ENCODE data around the gene CCDC9.

The CCDC9 gene

GRCh38 chr19:47255879-47256692 lies at the start of gene CCDC9:
Gene CCDC9 (plus strand): TSS chr19:47256525. CDS start chr19:47258401, 1,876 bp downstream.
- Histone ChIP-seq H3K36me3 (replicated peaks) (peaks cover 13% of the 10 kb centered on the region), H3K27ac (peak within 1 kb of the TSS; percentile 95), H3K27me3 (replicated peaks) (no peaks in the 10 kb centered on the region), H3K4me3 (ENCODE audit: low read depth, low read length) (peak within 1 kb of the TSS; percentile 68)
- TF ChIP-seq CTCF (IDR thresholded peaks at IDR 0.05; ENCODE audit: low read depth, low read length, missing control alignments): no peak
- DNase-seq: peak; percentile 88
- in situ Hi-C loops (cut with HindIII; ENCODE audit: low pct_ligation_motif_present, low sequenced_read_pairs): no loop called here

- in situ Hi-C loops (cut with HindIII; ENCODE audit: low pct_ligation_motif_present, low sequenced_read_pairs): no loop called here
- H3K27me3 ChIP-seq (replicated peaks): no peaks in the 10 kb centered on the region
These were observed 46.8 kb upstream of the CCDC9 start for GRCh38 chr19:47209319-47210179.

GRCh38 chr19:47210180-47210490 lies 46.2 kb upstream of the CCDC9 start:
- H3K27ac ChIP-seq: peak overlapping the region; percentile 68
- in situ Hi-C loops (cut with HindIII; ENCODE audit: low pct_ligation_motif_present, low sequenced_read_pairs): no loop called here

More at GRCh38 chr19:47209319-47210179, 46.8 kb upstream of the CCDC9 start:
- Histone ChIP-seq H3K27ac (no peak overlapping the region), H3K4me3 (ENCODE audit: low read depth, low read length) (no peak overlapping the region), H3K36me3 (replicated peaks) (peaks cover 54% of the 10 kb centered on the region)
- TF ChIP-seq CTCF (IDR thresholded peaks at IDR 0.05; ENCODE audit: low read depth, low read length, missing control alignments): no peak
- no peak for DNase-seq

GRCh38 chr19:47210689-47211316 lies 45.5 kb upstream of the CCDC9 start:
- DNase-seq: peak; percentile 86
- Histone ChIP-seq H3K36me3 (replicated peaks) (peaks cover 44% of the 10 kb centered on the region), H3K27ac (peak overlapping the region; percentile 68), H3K4me3 (ENCODE audit: low read depth, low read length) (no peak overlapping the region), H3K27me3 (replicated peaks) (no peaks in the 10 kb centered on the region)
- peak; percentile 86 for TF ChIP-seq CTCF (IDR thresholded peaks at IDR 0.05; ENCODE audit: low read depth, low read length, missing control alignments)
- in situ Hi-C loops (cut with HindIII; ENCODE audit: low pct_ligation_motif_present, low sequenced_read_pairs): no loop called here

More at GRCh38 chr19:47210180-47210490, 46.2 kb upstream of the CCDC9 start:
- Histone ChIP-seq H3K4me3 (ENCODE audit: low read depth, low read length) (no peak overlapping the region), H3K36me3 (replicated peaks) (peaks cover 50% of the 10 kb centered on the region), H3K27me3 (replicated peaks) (no peaks in the 10 kb centered on the region)
- TF ChIP-seq CTCF (IDR thresholded peaks at IDR 0.05; ENCODE audit: low read depth, low read length, missing control alignments): no peak
- DNase-seq: no peak

GRCh38 chr19:47215581-47215980 lies 40.7 kb upstream of the CCDC9 start:
- peaks cover 12% of the 10 kb centered on the region for H3K36me3 ChIP-seq (replicated peaks)
- no peak overlapping the region for H3K27ac ChIP-seq
- H3K4me3 ChIP-seq (ENCODE audit: low read depth, low read length): no peak overlapping the region
- H3K27me3 ChIP-seq (replicated peaks): no peaks in the 10 kb centered on the region
- no peak for DNase-seq
- in situ Hi-C loops (cut with HindIII; ENCODE audit: low pct_ligation_motif_present, low sequenced_read_pairs): no loop called here
- TF ChIP-seq CTCF (IDR thresholded peaks at IDR 0.05; ENCODE audit: low read depth, low read length, missing control alignments): no peak
